ENCODE data around the gene BAZ1A. TPM values are rescaled to one million over a fixed set of nuclear protein-coding genes. Genes with fewer than 3 reads are reported as not detected.
A peak's percentile ranks its signal among the peaks of the same experiment; 100 is the strongest.

BAZ1A gene
- total and polyA plus RNA-seq, 7 experiments from 2014 or later, result 10.3 to 62.5 (median 49.8) TPM

DNA sequence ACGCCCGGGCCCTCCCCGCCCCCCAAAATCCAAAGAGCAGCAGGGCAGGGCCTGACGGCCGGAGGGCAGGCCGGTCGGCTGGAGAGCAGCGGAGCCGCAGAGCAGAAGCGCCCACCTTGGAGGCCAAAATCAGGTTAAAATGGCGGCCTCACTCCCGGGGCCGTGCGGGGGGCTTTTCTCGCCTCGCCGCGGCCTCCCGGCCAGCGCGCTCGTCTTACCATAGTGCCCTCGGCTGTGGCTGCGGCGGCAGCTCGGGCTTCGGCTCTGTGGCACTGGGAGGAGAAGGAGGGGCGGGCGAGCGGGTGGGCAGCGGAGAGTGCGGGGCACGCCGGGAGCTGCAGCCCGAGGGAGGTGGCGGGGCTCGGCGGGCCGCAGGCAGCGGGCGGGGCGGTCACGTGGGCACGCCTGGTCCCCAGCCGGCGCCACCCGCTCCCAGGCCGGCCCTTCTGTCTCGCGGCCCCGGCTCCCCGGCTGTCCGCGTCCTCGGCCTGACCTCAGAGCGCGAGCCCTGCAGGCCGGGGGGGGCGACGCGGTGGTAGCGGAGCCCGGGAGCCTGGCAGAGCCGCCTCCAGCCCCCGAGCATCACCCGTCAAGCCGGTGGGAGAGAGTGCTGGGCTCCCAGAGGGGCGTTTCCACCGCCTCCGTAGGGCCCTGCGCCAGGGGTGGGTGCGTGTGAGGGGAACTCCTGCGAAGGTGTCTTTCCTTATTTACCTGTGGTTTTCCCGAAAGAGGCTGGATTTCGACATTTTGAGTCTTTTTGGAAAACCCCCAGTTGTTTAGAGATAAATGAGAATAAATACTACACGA, 160.6 kb downstream of the BAZ1A start, which contains the start of gene CFL2:
Gene CFL2 (minus strand): TSS at position 274 of the 807 bp plus-strand sequence. CDS start 53 bp downstream, at position 221.
- POLR2A ChIA-PET, result interaction anchor here (0.6 to 1.6 kb wide), 4 partner anchors 10 to 408 kb away, joined by 3 to 5 read pairs (median 4); partner anchors contain the start of genes PPP2R3C and PRORP
- H3K36me3 Mint-ChIP-seq, result peaks cover 0 to 5% (median 0%) of the 10 kb centered on the region in 5 donors
- ATAC-seq (peak; percentile 86), DNase-seq (peak; percentile 41 to 85 (median 54))
- Histone ChIP-seq H3K4me3 (ENCODE audit: low read length) (peak within 1 kb of the TSS; percentile 62), H3K27me3 (ENCODE audit: control insufficient read depth in 2 of 2, insufficient read depth in 2 of 2, low read length in 2 of 2) (no peaks in the 10 kb centered on the region), H3K4me1 (ENCODE audit: control insufficient read depth in 2 of 2, insufficient read depth in 2 of 2, low read length in 2 of 2) (peaks cover 4 to 6% of the 10 kb centered on the region in 2 donors), H3K9me3 (ENCODE audit: control insufficient read depth in 2 of 3, low read length in 3 of 3) (no peaks in the 10 kb centered on the region), H3K36me3 (ENCODE audit: control insufficient read depth in 2 of 3, insufficient read depth in 3 of 3, low read length in 3 of 3) (peaks cover 0 to 3% (median 0%) of the 10 kb centered on the region in 3 experiments), H3K27ac (ENCODE audit: low read depth, low read length) (peak within 1 kb of the TSS; percentile 93)
- peaks cover 8 to 39% (median 27%) of the 10 kb centered on the region in 7 donors for H3K4me1 Mint-ChIP-seq
- H3K9me3 Mint-ChIP-seq, result no peaks in the 10 kb centered on the region
- peak within 1 kb of the TSS; percentile 89 to 97 (median 92) for H3K4me3 Mint-ChIP-seq
- intact Hi-C loops (cut with micrococcal nuclease), result loop anchor here (1.0 to 10.0 kb wide), 11 partner anchors 22 to 1093 kb away; partner anchors contain the start of genes SRP54 (in 2 of the 2), EAPP (in 1 of the 2), FAM177A1 (in 1 of the 2) and NFKBIA (in 1 of the 2)
- peaks cover 0 to 20% (median 0%) of the 10 kb centered on the region in 5 donors for H3K27me3 Mint-ChIP-seq
- peak within 1 kb of the TSS; percentile 85 to 95 (median 92) for H3K27ac Mint-ChIP-seq
- CTCF ChIA-PET, result no interaction called here

DNA sequence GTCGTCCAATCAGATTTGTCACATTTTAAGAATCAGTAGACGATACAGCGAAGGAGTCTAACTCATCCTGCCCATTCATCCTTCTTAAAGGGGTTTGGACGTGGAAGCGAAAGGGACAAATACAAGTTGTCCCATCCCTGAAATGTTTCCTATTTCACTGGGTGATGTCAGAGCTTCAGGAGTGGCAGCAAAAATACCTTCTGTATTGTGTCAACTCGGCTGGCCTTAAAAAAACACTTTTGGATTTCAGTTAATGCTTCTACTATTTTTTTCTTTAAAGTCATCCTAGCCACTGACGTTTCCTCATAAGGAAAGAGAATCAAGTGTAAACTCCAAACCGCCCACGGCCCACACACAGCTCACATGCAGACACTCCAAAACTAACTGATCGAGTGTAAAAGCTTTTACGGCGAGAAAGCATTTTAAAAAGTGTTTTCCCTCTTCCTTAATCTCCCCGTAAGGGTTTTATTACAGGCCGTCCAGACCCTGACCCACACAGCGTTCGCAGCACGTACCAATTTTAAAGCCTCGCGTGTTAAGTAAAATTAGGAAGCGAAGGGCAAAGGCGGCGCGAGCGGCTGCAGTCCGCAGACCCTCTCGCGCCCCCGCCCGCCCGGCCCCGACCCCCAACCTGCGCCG, 161.4 kb downstream of the BAZ1A start:
- ChIA-PET CTCF (no interaction called here), POLR2A (interaction anchor here (1.1 to 1.6 kb wide), 2 partner anchors 9 to 408 kb away, joined by 3 to 5 read pairs; partner anchors contain the start of genes PPP2R3C and PRORP)
- Histone ChIP-seq H3K36me3 (ENCODE audit: control insufficient read depth in 2 of 3, insufficient read depth in 3 of 3, low read length in 3 of 3) (peaks cover 0 to 3% (median 0%) of the 10 kb centered on the region in 3 experiments), H3K27me3 (ENCODE audit: control insufficient read depth in 2 of 2, insufficient read depth in 2 of 2, low read length in 2 of 2) (no peaks in the 10 kb centered on the region), H3K27ac (ENCODE audit: low read depth, low read length) (peak overlapping the region; percentile 93), H3K4me3 (ENCODE audit: low read length) (peak overlapping the region; percentile 62), H3K4me1 (ENCODE audit: control insufficient read depth in 2 of 2, insufficient read depth in 2 of 2, low read length in 2 of 2) (peaks cover 4 to 6% of the 10 kb centered on the region in 2 donors), H3K9me3 (ENCODE audit: control insufficient read depth in 2 of 3, low read length in 3 of 3) (no peaks in the 10 kb centered on the region)
- peaks cover 0 to 14% (median 0%) of the 10 kb centered on the region in 5 donors for H3K27me3 Mint-ChIP-seq
- no peaks in the 10 kb centered on the region for H3K9me3 Mint-ChIP-seq
- peak overlapping the region; percentile 89 to 97 (median 92) for H3K4me3 Mint-ChIP-seq
- peaks cover 0 to 5% (median 0%) of the 10 kb centered on the region in 5 donors for H3K36me3 Mint-ChIP-seq
- intact Hi-C loops (cut with micrococcal nuclease), result loop anchor here (1.0 to 10.0 kb wide), 11 partner anchors 21 to 1094 kb away; partner anchors contain the start of genes SRP54 (in 2 of the 2), EAPP (in 1 of the 2), FAM177A1 (in 1 of the 2) and NFKBIA (in 1 of the 2)
- H3K27ac Mint-ChIP-seq, result peak overlapping the region; percentile 85 to 95 (median 92)
- DNase-seq (peak in 8 of 9 donors; percentile 5 to 39 (median 22)), ATAC-seq (no peak)
- peaks cover 8 to 39% (median 27%) of the 10 kb centered on the region in 7 donors for H3K4me1 Mint-ChIP-seq

DNA sequence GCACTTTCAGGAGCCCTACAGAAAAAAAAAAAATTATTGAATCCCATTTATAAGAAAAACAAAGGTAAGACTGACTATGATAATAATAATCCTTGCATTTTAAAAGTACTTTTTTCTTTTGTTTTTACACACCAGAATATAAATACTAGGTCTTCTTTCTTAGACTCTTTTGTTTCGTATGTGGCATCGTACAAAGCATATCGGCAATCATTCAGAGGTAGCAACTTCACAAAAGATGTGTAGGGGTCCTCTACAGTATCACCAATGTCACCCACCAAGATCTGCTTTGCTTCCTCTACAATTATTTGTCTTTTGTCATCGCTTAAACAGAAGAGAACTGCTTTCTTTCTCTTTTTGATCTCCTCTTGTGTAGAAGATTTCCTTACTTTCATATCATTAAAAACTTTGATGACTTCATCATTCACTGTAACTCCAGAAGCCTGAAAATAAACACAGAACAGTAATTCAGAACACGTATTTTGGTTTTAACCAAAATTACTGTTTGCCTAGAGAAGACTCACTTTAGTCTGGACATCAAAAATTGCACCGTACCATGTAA, 162.0 kb downstream of the BAZ1A start:
- H3K4me1 ChIP-seq (ENCODE audit: control insufficient read depth in 2 of 2, insufficient read depth in 2 of 2, low read length in 2 of 2), result peaks cover 4 to 6% of the 10 kb centered on the region in 2 donors
- peaks cover 0 to 10% (median 0%) of the 10 kb centered on the region in 5 donors for H3K27me3 Mint-ChIP-seq
- no peaks in the 10 kb centered on the region for H3K9me3 Mint-ChIP-seq
- peak overlapping the region; percentile 89 to 97 (median 92) for H3K4me3 Mint-ChIP-seq
- peaks cover 0 to 3% (median 0%) of the 10 kb centered on the region in 3 experiments for H3K36me3 ChIP-seq (ENCODE audit: control insufficient read depth in 2 of 3, insufficient read depth in 3 of 3, low read length in 3 of 3)
- no peaks in the 10 kb centered on the region for H3K9me3 ChIP-seq (ENCODE audit: control insufficient read depth in 2 of 3, low read length in 3 of 3)
- ChIA-PET CTCF (no interaction called here), POLR2A (interaction anchor here (1.6 kb wide), 1 partner anchor 9 kb away, joined by 5 read pairs; no protein-coding TSS in a partner anchor)
- DNase-seq (no peak), ATAC-seq (no peak)
- intact Hi-C loops (cut with micrococcal nuclease), result loop anchor here in 1 of 2 donors (5.0 to 10.0 kb wide), 5 partner anchors 178 to 1094 kb away; partner anchors contain the start of genes EAPP, NFKBIA, PSMA6 and RALGAPA1
- peaks cover 0 to 5% (median 0%) of the 10 kb centered on the region in 5 donors for H3K36me3 Mint-ChIP-seq
- H3K27ac ChIP-seq (ENCODE audit: low read depth, low read length), result peak overlapping the region; percentile 93
- peak overlapping the region; percentile 85 to 95 (median 92) for H3K27ac Mint-ChIP-seq
- H3K27me3 ChIP-seq (ENCODE audit: control insufficient read depth in 2 of 2, insufficient read depth in 2 of 2, low read length in 2 of 2), result no peaks in the 10 kb centered on the region
- peaks cover 8 to 39% (median 26%) of the 10 kb centered on the region in 7 donors for H3K4me1 Mint-ChIP-seq
- peak overlapping the region; percentile 62 for H3K4me3 ChIP-seq (ENCODE audit: low read length)

DNA sequence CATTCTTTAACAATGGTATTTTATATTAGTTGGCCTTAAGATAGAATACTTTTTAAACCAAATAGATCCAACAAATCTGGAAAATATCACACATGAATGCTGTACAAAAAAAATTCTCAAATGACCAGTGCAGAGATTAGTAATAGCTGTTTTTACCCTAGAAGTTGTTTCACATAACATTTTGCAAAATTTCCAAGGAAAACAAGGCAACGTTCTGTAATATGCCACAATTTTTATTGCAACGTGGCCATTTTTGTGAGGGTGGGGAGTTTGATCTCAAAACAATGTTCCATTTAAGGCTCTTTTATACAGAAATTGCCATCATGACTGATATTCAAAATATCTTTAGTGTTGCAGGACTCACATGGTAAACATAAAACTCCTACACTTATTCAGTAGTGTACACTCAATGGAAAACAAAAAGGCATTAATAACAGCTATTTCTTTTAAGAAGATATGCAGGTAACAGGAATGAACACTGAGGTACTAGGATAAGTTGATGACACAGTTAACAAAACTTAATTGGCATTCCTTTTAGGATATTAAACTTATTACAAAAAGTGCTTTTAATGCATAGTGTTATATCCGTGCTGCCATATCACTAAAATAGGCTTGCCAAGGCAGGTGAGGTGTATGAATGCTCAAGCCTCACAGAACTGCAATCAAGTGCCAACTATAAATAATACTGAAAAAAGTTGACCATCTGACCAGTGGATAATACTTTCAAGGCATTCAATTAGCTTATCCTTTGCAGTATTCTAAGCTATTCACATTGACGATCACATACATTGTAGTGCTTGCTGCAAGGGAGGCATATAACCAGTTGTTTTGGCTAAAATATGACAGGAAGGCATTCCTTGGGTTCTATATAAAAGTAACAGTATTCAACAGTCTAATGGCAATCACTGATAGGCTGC, 163.1 kb downstream of the BAZ1A start:
- intact Hi-C loops (cut with micrococcal nuclease), result loop anchor here in 1 of 2 donors (5.0 to 10.0 kb wide), 5 partner anchors 177 to 1095 kb away; partner anchors contain the start of genes EAPP, NFKBIA, PSMA6 and RALGAPA1
- H3K9me3 ChIP-seq (ENCODE audit: control insufficient read depth in 2 of 3, low read length in 3 of 3), result no peaks in the 10 kb centered on the region
- H3K36me3 ChIP-seq (ENCODE audit: control insufficient read depth in 2 of 3, insufficient read depth in 3 of 3, low read length in 3 of 3), result peaks cover 0 to 3% (median 0%) of the 10 kb centered on the region in 3 experiments
- ATAC-seq (no peak), DNase-seq (no peak)
- CTCF ChIA-PET, result interaction anchor here (0.6 to 1.0 kb wide), 3 partner anchors 11 to 32 kb away, joined by 3 read pairs; no protein-coding TSS in a partner anchor
- no peak overlapping the region for H3K27ac ChIP-seq (ENCODE audit: low read depth, low read length)
- H3K4me1 ChIP-seq (ENCODE audit: control insufficient read depth in 2 of 2, insufficient read depth in 2 of 2, low read length in 2 of 2), result peaks cover 4 to 6% of the 10 kb centered on the region in 2 donors
- Mint-ChIP-seq H3K36me3 (peaks cover 0 to 5% (median 0%) of the 10 kb centered on the region in 5 donors), H3K27ac (peak overlapping the region in 2 of 9 donors; percentile 14 to 62), H3K4me1 (peaks cover 8 to 39% (median 25%) of the 10 kb centered on the region in 7 donors), H3K27me3 (peaks cover 0 to under 1% (median 0%) of the 10 kb centered on the region in 5 donors), H3K4me3 (peak overlapping the region in 2 of 10 donors; percentile 24 to 29), H3K9me3 (no peaks in the 10 kb centered on the region)
- H3K4me3 ChIP-seq (ENCODE audit: low read length), result no peak overlapping the region
- POLR2A ChIA-PET, result interaction anchor here (0.6 to 1.3 kb wide), 3 partner anchors 11 to 617 kb away, joined by 3 to 5 read pairs (median 4); no protein-coding TSS in a partner anchor
- H3K27me3 ChIP-seq (ENCODE audit: control insufficient read depth in 2 of 2, insufficient read depth in 2 of 2, low read length in 2 of 2), result no peaks in the 10 kb centered on the region

DNA sequence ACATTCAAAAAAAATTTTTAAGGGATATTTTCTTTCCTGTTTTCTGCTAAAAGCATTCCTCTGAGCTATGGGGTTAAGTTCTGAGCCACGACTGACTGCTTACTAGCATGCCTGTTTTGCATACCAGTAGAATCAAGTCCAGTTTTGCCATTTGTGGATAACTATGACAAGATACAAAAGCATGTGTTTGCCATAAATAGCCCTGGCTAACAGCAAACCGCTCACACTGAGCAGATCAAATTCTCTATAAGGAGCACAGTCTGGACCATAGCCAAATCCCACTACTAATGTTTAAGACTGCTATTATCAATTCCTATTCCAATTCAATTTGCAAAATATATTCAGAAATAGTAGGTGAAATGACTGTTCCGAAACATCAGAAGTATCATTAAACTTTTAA, 164.0 kb downstream of the BAZ1A start:
- peaks cover 8 to 38% (median 25%) of the 10 kb centered on the region in 7 donors for H3K4me1 Mint-ChIP-seq
- no peaks in the 10 kb centered on the region for H3K27me3 Mint-ChIP-seq
- intact Hi-C loops (cut with micrococcal nuclease), result loop anchor here in 1 of 2 donors (5.0 to 10.0 kb wide), 5 partner anchors 176 to 1096 kb away; partner anchors contain the start of genes EAPP, NFKBIA, PSMA6 and RALGAPA1
- H3K27ac ChIP-seq (ENCODE audit: low read depth, low read length), result no peak overlapping the region
- no peak overlapping the region for H3K4me3 Mint-ChIP-seq
- H3K36me3 Mint-ChIP-seq, result peaks cover 0 to 5% (median 0%) of the 10 kb centered on the region in 5 donors
- no peaks in the 10 kb centered on the region for H3K9me3 ChIP-seq (ENCODE audit: control insufficient read depth in 2 of 3, low read length in 3 of 3)
- ATAC-seq (no peak), DNase-seq (no peak)
- CTCF ChIA-PET, result interaction anchor here (1.2 kb wide), 1 partner anchor 12 kb away, joined by 3 read pairs; no protein-coding TSS in a partner anchor
- H3K27me3 ChIP-seq (ENCODE audit: control insufficient read depth in 2 of 2, insufficient read depth in 2 of 2, low read length in 2 of 2), result no peaks in the 10 kb centered on the region
- no peak overlapping the region for H3K4me3 ChIP-seq (ENCODE audit: low read length)
- peak overlapping the region in 3 of 9 donors; percentile 17 to 56 (median 38) for H3K27ac Mint-ChIP-seq
- no peaks in the 10 kb centered on the region for H3K9me3 Mint-ChIP-seq
- H3K36me3 ChIP-seq (ENCODE audit: control insufficient read depth in 2 of 3, insufficient read depth in 3 of 3, low read length in 3 of 3), result peaks cover 0 to 3% (median 0%) of the 10 kb centered on the region in 3 experiments
- H3K4me1 ChIP-seq (ENCODE audit: control insufficient read depth in 2 of 2, insufficient read depth in 2 of 2, low read length in 2 of 2), result peaks cover 4 to 6% of the 10 kb centered on the region in 2 donors
- POLR2A ChIA-PET, result no interaction called here

Measured in naive thymus-derived CD4-positive, alpha-beta T cell (primary cell).